Activated CD4-positive, alpha-beta T cell treated with anti-CD3 and anti-CD28 coated beads, Interleukin-2, amount 50 U/mL, for 4 hours (primary cell): ENCODE measurements around the gene SNTG2.

Source experiments
- DNase-seq, 2 experiments: peaks; one replicate each; pipeline ENCODE4 v3.0.0-alpha.2; 2020

SNTG2 gene

DNA sequence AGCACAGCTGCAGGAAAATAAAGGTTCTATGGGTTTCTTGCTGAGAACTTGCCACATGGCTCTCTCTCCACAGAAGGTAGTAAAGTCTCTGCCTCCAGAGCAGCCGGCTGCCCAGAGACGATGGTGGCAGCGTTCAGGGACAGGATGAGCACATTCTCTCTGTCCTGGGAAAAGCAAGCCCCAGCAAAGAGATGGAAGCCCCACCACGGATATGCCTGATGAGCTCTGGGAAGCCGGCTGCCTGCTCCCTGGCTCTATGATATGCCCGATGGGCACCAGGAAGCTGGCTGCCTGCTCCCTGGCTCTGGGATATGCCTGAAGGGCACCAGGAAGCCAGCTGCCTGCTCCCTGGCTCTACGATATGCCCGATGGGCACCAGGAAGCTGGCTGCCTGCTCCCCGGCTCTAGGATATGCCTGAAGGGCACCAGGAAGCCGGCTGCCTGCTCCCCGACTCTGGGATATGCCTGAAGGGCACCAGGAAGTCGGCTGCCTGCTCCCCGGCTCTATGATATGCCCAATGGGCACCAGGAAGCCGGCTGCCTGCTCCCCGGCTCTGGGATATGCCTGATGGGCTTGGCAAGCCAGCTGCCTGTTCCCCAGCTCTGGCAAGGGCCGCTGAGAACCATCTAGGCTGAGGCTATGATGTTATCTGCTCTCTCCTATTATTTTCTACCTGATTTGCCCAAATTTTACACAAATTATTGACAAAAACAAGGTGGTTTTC, 21.5 kb upstream of the SNTG2 start:
- no peak for DNase-seq

DNA sequence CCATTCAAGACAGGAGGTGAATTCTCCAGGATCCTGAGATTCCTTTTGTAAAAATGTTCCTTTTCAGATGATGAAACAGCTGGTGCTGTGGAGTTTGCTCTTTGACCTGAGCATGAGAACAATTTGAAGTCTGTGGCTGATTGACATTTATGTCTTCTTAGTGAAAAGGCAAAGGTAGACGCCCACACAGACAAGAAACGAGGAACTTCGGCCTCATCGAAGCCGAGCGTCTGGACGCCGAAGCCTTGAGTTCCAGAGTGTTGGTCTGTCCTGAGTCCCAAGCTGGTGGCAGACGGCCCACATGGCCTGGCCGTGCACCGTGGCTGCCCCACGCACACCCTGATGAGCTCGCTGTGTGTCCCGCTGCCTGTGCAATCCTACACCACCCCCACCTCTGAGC, 20.7 kb upstream of the SNTG2 start:
- no peak for DNase-seq

DNA sequence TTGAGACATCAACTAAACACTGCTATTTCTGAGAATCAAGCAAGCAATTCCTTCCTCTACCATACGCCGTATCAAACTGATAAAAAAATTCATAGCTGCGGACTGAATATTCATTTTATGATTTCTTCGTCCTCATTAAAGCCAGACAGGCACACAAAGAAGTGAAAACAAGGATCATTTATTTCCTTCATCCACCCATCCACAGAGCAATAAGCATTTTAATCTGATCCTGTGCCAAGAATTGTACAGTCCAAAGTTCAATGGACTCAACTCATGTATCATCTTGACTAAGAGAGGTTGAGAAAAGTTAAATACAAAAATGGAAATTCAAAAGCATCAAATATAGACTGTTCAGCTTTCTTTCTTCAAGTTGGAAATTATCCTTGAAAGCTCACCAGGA, 19.7 kb upstream of the SNTG2 start:
- DNase-seq, result no peak

DNA sequence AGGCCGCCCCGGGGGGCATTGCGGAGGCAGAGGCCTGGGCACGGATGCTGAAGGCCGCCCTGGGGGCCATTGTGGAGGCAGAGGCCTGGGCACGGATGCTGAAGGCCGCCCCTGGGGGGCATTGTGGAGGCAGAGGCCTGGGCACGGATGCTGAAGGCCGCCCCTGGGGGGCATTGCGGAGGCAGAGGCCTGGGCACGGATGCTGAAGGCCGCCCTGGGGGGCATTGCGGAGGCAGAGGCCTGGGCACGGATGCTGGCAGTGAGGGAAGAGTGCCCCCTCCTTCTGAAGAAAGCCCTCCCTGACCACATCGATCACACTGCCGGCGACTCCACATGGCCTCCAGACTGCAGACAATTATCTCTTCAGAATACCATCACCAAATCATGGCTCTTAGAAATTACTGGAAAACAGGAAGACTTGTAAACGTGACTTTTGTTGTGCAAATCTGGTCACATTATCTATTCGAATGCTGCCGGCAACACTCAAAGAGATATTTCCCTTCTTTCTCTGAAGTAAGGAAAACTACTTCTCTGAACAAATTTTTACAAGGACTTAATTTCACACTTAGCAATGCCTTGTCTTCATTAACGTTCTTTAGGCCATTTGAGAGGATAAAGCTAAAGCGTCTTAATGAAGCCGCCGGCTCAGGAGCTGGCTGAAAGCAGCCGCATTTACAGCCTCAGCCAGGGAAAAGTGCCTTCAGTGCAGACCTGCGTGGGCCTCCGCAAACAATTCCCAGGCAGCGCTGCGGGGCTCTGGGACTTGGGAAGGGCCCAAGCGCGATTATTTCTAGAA, 18.1 kb upstream of the SNTG2 start:
- DNase-seq, result no peak

DNA sequence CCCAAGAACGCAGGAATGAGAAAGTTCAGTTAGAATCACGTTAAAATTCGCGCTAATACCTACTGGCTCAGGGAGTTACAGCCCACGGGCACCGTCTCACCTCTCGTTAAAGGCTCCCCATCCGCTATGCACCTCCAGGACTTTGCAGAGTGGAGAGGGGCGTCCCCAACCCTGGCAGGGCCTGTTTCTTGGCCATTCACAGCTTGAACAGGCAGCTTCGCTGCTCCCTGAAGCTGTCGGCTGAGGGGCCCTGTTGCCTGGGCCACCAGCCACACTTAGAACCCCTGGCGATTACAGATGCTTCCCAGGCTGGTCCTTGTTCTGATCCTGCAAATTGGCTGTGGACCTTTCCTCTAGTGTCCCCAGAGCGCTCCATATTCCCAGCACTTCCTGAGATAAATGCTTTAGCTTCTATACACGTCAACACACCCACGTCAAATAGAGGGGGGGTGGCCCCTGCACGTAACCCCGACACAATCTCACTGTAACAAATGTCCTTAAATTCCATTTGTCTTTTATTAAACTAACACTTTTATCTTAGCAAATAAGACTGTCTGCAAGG, 16.8 kb upstream of the SNTG2 start:
- DNase-seq, result no peak

GRCh38 chr2:937530-937929, 13.1 kb upstream of the SNTG2 start:
- DNase-seq, result no peak

DNA sequence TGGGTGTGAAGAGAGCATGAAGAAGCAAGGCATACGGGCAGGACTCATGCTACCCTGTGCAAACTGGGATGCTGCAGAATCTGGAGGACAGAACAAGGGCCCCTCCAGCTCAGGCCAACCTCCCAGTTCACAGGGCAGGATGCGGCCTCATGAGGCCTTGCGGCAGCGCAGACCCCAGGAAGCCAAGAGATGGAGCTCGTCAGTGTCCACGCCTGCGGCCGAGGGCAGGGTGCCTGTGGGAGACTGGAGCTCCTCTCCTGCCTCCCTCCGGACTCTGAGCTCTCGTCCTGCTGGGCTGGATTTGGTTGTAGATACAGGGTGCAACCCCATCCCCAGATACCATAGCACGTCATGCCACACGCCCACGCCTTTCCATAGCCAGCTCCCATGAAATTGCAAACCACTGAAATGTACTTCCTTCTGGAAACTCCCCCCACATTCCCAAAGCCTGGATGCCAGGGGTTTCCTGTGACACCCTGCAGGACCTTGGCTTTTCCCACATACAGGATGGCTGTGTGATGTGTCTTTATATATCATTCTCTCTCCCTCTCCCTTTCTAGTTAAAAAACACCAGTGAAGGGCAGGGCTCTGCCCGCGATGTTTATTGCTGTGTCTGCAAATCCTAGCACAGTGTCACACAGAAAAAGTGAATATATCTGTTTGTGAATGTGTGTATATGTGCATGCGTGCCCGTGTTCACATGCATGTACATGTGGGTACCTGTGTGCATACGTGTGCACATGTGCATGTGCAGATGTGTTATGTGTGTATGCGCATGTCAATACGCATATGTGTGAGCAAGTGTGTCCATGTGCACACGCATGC, 12.3 kb upstream of the SNTG2 start:
- no peak for DNase-seq

- DNase-seq, result no peak
These were observed 10.6 kb upstream of the SNTG2 start for GRCh38 chr2:939936-940601.

GRCh38 chr2:941871-942270, 8.8 kb upstream of the SNTG2 start:
- DNase-seq, result no peak

DNA sequence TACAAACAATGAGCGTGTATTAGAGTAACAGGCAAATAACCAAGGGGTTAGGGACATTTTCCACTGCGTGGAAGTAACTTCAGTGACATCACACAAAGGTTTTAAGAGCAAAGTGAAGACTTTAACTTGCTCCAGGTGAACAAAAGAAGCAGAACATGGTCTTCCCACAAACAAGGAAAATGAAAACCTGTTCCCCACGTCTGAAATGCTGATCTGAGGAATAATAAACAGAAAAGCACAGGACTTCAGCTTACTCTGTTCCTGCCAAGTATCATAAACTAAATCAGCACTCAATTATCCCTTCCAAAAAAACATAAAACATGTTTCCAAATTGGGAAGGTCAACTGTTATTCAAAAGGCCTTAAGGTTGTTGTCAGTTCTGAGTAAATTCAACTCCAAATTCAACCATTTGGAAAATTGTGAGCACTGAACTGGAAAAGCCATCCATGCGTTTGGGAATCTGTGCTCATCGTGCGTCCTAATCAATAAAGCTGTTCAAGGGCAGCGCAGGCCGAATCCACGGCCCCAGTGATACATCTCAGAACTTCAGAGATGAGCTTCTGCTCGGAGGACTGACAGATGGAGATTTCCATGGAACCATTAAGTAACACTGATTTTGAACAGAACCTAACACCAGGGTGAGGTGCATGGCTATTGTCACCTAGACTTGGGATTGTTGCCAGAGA, 7.7 kb upstream of the SNTG2 start:
- no peak for DNase-seq

DNA sequence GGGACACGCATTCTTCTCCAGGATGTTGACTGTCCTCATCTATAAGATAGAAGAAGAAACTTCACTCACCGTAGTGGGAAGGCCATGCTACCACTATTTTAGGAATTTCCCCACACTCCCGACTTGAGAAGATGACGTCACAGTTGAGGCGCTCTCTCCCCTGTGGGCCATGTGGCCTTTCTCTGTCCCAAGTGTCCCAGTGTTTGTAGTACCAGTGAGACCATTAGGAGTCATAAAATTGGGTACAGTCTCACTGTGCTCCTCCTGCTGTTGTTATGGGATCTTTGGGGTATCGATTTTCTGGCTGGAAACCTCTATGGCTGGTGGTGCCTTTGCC, 7.2 kb upstream of the SNTG2 start:
- no peak for DNase-seq

GRCh38 chr2:943821-944220, 6.8 kb upstream of the SNTG2 start:
- no peak for DNase-seq

DNA sequence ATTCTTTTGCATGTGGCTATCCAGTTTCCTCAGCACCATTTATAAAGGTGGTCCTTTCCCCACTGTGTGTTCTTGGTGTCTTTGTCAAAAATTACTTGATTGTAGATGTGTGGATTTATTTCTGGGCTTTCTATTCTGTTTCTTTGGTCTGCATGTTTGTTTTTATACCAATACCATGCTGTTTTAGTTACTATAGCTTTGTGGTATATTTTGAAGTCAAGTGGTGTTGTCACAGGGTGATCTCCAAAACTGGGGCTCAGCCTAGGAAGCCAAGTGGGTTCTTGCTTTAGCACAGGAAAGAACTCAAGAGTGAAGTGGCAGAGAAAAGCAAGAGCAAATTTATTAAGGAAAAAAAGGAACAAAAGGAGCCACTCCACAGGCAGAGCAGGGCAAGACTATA, 6.0 kb upstream of the SNTG2 start:
- DNase-seq, result no peak

DNA sequence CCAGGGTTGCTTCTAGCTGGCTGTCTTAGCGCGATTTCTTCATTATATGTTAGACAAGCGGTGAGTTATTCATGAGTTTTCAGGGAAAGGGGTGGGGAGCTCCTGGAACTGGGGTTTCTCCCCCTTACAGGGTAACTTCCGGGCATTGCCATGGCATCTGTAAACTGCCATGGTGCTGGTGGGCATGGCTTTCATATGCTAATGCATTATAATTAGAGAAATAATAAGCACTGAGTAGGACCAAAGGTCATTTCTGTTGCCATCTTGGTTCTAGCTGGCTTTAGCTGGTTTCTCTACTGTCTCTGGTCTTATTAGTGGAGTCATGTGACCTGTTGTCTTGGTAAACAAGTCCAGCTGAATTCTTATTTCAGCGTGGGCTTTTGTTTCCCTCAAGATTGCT, 5.5 kb upstream of the SNTG2 start:
- no peak for DNase-seq

DNA sequence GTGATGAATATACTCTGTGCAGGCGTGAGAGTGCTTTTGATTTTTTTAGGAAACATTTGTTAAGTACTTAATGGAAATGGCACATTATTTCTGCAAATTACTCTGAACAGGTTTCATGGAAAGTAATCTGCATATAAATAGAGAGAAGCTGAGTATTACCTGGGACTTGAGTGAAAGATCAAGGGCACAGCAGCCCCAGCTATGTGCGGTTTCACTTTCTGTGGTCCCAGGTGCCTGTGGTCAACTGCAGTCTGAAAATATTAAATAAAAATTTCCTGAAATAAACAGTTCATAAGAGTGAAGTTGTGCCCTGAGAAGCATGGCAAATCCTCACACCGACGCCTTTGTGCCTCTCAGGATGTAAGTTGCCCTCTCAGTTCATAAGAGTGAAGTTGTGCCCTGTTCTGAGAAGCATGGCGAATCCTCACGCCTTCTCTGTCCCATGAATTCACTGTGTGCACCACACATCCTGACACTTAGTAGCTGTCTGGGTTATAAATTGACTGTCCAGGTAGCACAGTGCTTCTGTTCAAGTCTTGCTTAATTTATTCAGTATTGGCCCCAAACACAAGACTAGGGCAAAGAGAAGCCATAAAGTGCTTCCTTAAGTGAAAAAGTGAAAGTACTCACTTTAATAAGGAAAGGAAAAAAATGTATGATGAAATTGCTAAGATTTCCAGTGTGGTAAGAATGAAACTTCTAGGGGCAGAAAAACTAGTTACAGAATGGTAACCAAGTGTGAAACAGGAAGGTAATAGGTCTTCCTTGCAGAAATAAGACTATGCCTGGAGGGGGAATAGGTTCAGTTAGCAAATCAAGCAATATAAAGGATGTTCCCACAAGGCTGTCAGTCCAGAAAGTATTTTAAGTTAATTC, 4.3 kb upstream of the SNTG2 start:
- no peak for DNase-seq

GRCh38 chr2:949384-950079, 1.1 kb upstream of the SNTG2 start:
- DNase-seq, result no peak

GRCh38 chr2:951224-952006, 766 bp downstream of the SNTG2 start:
- no peak for DNase-seq

DNA sequence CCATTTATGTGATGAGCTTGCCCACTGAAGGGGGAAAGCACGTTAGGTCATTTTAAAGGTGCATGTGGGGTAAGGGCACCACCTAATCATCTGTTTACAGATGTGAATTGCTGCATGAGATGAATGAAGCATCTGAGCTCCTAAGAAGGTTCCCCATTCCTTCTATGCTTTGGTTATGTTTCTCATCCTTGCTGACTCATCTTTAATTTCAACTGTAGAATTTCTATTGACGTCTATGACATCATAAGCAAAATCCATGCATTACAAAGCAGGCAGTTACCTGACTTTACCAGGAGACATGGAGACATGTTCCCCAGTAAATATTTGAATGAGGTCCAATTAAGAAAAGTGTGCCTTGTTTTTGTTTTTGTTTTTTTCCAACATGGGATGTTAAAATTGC, 2.8 kb downstream of the SNTG2 start:
- DNase-seq, result no peak

- no peak for DNase-seq
These were observed 3.5 kb downstream of the SNTG2 start for GRCh38 chr2:953975-954686.
